Lower leg skin (tissue), 3 donors: ENCODE results near the gene PRKX.
"Not testable (repeated sequence)": the region's sequence is repeated elsewhere in the genome, so short reads cannot be mapped to it uniquely, and the experiment has no call there.

Experiments
- POLR2A ChIP-seq, 2 donors: fragments of 450-650 bp; IDR thresholded peaks; one replicate each; pipeline ENCODE4 v1.6.1; 2016 to 2017; ENCODE audit warnings: antibody characterized with exemption in 2 of 2, mild to moderate bottlenecking in 1 of 2, moderate library complexity in 1 of 2
- TF ChIP-seq, protein P1 (sequence below), 3 donors: fragments of 450-650 bp; IDR thresholded peaks; one replicate each; pipeline ENCODE4 v1.5.1; 2016; ENCODE audit warnings: antibody characterized with exemption in 3 of 3, mild to moderate bottlenecking in 3 of 3, moderate library complexity in 2 of 3

DNA sequence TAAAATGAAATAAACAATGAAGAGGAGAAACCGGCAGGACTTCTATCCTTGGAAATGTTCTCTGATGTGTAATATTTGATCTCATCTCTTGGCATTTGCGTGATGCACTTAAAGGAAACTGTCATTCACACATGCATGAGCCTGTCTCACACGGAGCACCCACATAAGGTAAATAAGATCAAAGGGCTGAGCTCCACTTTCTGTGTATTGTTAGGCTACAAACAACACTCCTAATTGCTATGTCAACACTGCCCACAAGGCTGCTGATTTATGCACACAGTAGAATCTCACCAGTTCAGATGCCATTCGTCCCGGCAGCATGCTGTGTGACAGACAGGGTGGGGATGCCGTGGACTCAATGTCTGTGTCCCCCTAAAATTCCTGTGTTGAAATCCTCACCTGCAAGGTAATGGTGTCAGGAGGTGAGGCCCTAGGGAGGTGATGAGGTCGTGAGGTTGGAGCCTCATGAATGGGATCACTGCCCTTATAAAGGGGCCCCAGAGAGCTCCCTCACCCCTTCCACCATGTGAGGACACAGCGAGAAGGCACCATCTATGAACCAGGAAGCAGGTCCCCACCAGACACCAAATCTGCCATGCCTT lies 5.7 kb downstream of the PRKX start:
- TF ChIP-seq POLR2A (IDR thresholded peaks at IDR 0.05): not testable (repeated sequence)
- TF ChIP-seq, protein P1, sequence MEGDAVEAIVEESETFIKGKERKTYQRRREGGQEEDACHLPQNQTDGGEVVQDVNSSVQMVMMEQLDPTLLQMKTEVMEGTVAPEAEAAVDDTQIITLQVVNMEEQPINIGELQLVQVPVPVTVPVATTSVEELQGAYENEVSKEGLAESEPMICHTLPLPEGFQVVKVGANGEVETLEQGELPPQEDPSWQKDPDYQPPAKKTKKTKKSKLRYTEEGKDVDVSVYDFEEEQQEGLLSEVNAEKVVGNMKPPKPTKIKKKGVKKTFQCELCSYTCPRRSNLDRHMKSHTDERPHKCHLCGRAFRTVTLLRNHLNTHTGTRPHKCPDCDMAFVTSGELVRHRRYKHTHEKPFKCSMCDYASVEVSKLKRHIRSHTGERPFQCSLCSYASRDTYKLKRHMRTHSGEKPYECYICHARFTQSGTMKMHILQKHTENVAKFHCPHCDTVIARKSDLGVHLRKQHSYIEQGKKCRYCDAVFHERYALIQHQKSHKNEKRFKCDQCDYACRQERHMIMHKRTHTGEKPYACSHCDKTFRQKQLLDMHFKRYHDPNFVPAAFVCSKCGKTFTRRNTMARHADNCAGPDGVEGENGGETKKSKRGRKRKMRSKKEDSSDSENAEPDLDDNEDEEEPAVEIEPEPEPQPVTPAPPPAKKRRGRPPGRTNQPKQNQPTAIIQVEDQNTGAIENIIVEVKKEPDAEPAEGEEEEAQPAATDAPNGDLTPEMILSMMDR (IDR thresholded peaks at IDR 0.05): not testable (repeated sequence)
